Stimulated activated CD8-positive, alpha-beta memory T cell treated with anti-CD3 and anti-CD28 coated beads, Interleukin-4, amount 100 ng/mL, for 1 hour (primary cell): ENCODE measurements around the gene SIK2.
"Not testable (repeated sequence)": the region's sequence is repeated elsewhere in the genome, so short reads cannot be mapped to it uniquely, and the experiment has no call there.

Source experiments
- DNase-seq, 2 donors: peaks; one replicate each; pipeline ENCODE4 v3.0.0-alpha.2; 2020; ENCODE audit warnings: low read depth in 2 of 2, low spot score in 1 of 2

The SIK2 gene

DNA sequence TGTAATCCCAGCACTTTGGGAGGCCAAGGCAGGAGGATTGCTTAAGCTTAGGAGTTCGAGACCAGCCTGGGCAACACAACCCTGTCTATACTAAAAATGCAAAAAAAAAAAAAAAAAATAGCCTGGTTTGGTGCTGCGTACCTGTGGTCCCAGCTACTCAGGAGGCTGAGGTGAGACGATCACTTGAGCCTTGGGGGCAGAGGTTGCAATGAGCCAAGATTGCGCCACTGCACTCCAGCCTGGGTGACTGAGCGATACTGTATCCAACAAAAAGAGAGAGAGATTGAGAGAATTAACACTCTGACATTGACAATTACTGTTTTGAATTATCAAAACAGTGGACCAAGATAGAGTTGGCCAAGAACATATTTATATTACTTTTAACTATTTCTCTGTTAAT, 53.7 kb downstream of the SIK2 start:
- no peak for DNase-seq

DNA sequence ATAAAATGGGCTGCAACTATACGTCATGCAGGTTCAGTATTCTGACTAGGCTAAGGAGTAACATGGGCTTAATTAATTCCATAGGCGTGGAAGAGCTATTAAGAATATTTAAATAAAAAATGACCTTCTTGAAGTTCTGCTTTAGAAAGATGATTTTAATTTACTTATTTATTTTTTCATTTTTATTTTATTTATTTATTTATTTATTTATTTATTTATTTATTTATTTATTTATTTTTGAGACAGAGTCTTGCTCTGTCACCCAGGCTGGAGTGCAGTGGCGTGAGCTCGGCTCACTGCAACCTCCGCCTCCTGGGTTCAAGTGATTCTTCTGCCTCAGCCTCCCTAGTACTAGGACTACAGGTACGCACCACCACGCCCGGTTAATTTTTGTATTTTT, 55.7 kb downstream of the SIK2 start:
- DNase-seq = not testable (repeated sequence)

DNA sequence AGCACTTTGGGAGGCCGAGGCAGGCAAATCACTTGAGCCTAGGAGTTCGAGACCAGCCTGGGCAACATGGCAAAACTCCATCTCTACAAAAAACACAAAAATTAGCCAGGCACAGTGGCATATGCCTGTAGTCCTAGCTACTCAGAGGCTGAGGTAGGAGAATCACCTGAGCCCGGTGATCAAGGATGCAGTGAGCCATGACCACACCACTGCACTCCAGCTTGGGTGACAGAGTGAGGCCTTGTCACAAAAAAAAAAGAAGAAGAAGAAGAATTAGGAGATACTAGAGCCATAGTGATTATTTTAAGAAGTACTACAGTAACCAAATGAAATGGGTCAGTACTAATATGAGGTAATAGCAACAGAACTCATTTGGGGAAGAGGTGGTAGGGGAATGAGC, 56.2 kb downstream of the SIK2 start:
- DNase-seq = not testable (repeated sequence)

DNA sequence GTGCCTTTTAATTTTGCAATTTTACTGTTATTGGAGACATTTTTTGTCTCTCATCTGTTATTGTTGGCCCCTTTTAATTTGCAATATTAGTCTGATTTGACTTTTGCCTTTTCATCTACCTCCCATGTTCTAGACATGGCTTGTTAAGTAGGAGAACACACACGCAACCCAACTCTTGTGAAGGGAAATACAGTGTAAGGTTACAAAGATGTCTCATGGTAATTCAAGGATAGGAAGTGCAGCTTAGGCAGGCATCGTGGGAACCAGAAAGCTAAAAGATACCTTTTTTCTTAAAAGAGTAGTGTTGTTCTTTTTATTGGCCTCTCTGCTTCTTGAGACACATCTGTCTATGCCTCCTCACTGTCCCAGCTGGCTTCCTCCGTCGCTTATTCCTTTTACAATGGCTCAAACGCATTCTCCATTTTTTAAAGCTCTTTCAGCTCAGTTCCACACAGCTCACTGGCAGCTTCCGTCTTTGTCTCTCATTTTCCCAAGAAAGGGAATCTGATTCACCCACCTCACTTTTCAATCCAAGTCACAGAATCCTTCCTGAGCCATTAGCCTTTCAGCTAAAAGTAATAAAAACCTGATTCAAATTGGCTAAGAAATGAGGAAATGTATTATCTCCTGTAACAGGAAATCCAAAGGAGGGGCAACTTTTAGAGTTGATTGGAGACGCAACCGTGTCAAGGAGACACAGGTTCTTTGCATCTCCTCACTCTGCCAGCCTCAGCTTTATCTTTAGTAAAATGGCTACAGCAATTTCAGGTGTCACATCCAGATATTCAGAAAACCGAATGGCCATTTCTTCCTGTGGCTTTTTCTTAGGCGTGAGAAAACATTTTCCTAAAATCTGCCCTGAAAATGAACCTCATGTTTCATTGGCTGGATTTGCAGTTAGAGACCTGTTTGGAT, 57.2 kb downstream of the SIK2 start:
- DNase-seq = no peak

DNA sequence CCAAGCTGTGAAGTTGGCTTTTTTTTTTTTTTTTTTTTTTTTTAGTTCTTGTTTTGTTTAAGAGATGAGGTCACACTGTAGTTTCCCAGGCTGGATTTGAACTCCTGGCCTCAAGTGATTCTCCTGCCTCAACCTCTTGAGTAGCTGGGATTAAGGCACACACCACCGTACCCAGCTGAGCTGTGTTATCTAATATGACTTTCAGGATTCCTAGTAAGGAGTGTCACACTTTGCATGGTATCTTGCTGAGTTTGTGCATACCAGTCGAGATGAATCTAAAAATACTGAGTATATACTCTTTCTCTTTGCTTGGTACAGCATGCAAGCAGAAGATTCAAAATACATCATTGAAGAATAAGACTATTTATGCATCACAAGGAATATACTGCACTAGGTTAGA, 58.6 kb downstream of the SIK2 start:
- no peak for DNase-seq

DNA sequence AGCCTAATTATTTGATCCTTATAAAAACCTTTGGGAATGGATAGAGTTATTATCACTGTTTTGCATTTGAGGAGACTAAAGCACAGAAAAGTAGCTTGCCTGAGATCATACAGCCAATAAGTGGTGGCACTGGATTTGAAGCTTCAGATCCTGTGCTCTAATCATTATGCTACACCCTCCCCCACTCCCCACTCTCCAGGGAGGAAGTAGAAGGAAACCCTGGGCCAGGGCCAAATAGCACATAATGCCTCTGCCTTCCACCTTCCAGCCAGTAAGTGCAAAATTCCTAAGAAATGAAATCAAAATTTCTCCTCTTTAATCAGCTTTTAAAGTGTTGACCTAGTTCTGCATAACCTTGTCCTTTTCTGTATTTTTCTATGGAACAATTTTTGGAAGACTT, 61.6 kb downstream of the SIK2 start:
- no peak for DNase-seq

DNA sequence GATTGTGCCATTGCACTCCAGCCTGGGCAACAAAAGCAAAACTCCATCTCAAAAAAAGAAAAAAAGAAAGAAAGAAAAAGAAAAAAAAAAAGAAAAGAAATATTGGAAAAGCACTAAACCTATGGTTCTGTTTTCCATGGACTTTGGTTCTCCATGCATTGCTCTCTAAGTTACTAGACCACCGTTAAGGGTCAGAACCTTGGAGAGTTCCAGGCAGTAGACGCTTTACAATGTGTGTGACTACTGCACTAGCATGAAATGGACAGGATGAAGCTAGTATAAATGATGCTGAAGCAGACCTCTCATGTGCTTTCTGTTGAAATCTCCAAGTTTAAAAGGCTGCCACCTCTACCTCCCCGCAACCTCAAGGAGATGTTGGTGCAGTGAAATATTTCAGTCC, 63.5 kb downstream of the SIK2 start:
- no peak for DNase-seq

DNA sequence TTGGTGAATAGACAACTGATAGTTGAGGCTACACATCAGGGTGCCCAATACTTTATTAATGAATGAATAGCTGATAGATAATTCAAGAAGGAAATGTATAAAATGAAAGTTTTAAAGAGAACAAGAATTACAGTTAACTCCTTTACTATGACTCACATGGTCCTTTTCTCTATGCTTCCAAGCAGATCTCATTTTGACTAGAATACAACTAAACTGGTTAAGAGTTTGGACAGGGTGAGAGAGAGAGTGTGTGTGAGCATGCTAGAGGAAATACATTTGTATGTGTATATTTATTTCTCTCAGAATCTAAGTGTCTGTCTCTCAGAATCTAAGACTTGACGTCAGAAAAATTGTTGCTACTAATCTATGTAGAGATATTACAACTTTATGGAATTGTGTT, 66.7 kb downstream of the SIK2 start:
- no peak for DNase-seq

DNA sequence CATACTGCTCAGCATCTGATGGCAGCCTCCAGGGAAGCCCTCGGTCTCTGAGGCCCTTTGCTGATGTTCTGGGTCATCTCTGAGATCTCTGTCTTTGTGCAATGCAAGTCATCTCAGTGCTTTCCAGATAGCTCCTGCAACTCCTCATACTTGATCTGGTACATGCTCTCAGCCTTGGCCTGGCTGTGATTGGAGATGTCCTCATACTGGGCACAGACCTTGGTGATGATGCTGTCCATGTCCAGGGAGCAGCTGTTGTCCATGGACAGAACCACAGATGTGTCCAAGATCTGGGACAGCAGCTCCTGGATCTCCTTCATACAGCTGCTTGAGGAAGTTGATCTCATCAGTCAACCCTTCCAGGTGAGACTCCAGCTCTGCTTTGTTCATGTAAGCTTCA, 69.1 kb downstream of the SIK2 start:
- no peak for DNase-seq

DNA sequence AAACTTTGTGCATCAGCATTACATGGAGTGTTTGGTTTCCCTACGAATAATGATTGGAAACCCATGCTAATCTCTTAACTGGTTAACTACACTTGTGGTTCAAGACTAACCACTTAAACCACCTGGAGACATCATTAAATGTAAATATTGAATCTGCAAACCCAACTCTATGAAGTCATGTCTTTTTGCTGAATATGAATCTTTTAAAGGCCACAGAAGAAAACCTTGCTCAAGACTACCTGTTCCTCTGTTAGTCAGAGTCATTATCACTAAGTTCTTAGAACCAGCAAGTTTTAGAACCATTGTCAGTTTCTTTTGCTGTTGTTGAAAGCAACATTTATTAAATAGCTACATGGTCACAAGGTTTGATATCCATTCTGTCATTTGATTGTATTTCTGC, 70.7 kb downstream of the SIK2 start:
- no peak for DNase-seq

DNA sequence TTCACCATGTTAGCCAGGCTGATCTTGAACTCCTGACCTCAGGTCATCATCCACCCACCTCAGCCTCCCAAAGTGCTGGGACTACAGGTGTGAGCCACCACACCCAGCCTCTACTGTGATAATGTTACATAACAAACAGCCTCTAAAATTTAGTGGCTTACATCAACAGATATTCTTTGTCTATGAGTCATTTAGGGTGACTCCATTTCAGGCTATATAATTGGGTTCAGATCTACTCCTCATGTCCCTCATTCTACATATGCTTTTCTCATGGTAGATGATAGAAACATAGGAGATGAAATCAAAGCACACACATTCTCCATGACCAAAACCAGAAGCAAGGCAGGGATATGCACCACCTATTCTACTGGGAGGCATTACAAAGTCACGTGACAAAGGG, 72.7 kb downstream of the SIK2 start:
- no peak for DNase-seq

DNA sequence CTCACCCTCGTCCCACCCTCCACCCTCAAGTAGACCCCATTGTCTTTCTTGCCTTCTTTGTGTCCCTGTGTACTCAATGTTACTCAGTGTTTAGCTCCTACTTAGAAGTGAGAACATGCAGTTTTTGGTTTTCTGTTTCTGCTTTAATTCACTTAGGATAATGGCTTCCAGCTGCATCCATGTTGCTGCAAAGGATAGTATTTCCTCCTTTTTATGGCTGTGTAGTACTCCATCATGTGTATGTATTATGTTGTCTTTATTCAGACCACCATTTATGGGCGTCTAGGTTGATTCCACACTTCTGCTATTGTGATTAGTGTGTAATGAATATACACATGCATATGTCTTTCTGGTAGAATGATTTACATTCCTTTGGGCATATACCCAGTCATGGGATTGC, 73.6 kb downstream of the SIK2 start:
- no peak for DNase-seq

DNA sequence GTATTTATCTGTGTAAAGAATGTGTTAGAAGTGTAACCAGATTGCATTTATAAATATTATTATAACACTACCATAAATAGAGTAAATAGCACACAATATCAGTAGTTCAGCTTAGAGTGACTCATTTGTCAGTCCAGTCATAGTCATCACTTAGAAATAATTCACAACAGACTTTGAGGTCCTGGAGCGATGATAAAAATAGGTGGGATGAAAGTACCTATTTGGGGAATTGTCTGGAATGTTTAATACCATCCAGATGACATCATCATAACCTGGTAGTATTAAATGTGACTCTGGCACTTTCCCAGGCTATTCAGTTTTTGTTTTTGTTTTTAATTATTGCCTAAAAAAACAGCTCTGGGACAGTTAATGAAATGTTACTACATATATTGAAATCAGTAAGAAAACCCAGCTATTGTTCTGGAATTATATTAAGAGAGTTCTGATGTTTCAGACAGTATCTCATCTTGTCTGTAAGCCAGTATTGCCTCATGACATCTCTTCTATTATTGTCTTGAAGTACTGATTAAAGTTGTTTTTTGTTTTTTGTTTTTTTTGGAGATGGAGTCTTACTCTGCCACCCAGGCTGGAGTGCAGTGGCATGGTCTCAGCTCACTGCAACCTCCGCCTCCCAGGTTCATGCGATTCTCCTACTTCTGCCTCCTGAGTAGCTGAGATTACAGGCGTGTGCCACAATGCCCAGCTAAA, 74.8 kb downstream of the SIK2 start:
- DNase-seq = no peak

DNA sequence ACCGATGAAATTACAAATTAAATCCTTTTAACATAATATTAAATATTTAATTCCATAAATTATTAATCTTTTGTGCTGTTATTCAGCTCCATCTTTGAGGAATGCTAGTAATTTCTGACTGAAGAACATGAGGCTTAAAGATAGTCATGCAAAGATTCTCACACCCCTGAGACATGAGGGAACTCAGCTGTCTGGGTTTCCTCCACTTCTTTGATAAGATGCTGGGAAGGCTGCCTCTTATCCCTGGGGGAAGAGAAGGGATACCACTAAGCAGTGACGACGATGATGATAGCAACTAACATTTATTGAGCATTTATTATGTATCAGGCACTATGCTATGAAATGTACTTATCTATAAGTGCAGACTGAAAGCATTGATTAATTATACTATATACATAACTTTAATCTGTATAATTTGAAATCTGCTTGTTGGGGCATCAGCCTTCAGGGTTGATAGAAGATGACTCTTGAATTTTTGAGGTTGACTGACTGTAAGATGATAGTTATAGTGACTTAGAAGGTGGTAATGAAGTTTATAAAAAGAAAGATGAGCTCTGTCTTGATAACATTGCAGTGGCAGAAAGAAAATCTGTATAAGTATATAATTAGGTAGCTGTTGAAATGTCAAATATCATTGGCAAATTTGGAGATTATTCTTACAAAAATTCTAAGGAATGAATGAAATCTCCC, 78.4 kb downstream of the SIK2 start:
- DNase-seq = no peak

DNA sequence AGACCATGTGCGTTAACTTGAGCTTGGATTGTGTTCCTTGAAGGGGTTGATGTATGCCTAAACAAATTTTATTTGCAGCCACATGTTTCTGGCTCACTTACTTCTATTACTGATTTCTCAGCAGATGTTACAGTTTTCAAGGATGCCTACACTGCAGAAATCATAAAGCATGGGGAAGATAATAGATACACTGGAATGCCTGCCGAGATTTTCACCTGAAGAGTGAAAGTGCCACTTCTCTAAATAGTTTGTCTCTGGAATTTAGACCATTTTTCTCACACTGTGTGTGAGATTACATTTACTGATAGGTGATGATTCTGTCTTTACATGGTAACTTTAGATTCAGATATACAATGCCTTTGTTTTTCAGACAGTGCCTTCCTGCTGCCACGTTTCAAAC, 81.6 kb downstream of the SIK2 start:
- DNase-seq = no peak

DNA sequence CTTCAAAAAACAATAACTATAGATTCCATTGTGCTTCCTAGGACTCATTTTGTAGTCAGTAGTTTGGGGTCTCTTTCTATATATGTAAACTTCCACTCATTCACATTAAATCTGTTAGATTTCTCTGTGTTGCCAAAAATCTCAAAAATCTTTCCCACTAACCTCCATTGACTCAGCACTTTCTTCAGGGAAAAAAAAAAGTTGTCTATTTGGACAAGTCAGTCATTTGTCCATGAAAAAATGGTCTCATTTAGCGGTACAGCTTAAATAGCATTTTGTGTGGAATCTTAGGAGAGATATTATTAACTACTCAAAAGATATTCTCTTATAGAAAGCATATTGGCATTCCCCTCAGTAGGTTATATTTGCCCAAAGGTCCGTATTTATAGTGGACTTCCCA, 82.0 kb downstream of the SIK2 start:
- no peak for DNase-seq

DNA sequence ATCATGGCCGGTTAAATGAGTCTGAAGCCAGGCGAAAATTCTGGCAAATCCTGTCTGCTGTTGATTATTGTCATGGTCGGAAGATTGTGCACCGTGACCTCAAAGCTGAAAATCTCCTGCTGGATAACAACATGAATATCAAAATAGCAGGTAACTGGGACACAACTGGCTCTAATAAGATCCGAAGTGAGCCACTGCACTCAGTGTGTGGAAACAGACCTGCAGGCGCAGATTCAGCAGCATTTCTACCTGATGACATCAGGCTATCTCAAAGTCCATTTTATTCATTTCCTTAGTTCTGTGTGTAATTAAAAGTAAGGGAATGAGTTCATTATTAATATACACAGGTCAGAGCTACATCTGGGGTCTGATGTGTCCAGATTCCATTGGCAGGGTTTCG, 85.8 kb downstream of the SIK2 start:
- no peak for DNase-seq

DNA sequence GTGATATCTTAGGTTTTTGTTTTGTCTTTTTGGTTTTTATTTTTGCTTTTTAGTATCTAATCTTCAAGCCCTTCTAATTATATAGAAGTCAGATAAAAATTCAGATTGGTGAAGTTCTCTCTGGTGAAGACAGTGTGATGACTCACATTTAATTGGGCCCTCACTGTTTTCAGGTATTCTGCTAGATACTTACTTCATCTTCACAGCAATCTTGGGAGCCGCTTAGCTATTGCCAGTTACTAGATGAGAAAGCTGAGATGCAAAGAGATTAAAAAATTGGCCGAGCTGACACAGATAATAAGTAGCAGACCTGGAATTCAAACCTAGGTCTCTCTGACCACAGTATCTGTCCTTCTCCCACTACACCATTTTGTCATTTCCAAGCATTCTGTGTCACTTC, 88.9 kb downstream of the SIK2 start:
- DNase-seq = no peak

DNA sequence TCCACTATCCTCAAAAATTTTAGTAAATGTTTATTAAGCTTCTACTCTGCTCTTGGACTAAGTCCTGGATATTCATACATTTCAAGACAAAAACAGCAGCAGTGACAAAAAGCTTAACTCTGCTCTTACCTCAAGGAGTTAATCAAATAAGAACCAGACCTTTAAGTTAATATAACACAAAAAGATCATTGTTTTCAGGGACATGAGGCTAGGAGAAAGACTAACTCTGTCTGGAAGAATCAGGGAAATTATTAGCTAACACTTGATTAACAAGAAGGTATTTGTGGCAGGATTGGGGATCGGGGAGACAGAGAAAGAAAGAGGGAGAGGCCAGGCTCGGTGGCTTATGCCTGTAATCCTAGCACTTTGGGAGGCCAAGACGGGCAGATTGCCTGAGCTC, 89.5 kb downstream of the SIK2 start:
- no peak for DNase-seq

DNA sequence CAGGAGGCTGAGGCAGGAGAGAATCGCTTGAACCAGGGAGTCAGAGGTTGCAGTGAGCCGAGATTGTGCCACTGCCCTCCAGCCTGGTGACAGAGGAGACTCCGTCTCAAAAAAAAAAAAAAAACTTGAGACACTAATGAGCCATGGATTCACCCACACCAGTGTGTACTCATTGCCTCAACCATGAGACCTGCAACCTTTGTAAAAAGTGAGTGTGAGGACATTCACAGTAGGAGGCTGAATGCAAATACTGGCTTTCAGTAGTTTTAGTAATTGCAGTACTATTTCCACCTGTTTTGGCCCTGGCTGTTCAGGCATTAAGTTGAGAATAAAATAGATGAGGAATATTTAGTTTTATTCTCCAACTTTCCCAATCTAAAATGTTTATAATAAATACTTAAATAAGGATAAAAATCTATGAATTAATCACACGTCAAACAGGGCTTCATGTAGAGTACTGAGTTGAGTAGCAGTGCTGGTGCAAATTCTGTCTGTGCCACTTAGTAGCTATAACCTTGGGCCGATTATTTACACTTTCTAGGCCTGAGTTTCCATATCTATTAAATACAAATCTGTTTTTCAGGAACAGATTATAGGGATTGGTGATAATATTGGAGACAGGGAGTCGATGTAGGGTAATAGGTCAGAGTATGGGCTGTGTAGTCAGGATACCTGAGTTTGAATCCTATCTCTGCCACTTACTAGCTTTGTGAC, 91.1 kb downstream of the SIK2 start:
- no peak for DNase-seq

DNA sequence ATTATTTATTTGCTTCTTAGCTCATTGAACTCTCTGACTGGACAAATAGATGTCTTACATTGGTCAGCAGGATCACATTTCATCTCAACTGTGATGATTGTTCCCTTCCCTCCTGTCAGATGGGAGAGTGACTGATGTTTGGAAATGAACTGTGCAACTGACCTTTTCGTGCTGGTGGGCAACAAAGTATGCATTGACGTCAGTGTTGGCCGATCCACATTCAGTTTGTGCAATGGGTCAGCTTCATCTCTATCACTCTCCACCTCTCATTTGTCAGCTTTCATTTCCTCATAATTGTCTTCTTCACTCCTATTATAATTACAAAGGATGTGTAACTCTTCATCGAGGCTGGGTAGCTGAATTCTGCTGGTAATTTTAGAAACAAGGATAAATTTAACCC, 92.6 kb downstream of the SIK2 start:
- no peak for DNase-seq
